Psoas muscle (tissue), 8 donors: ENCODE measurements around the gene PGM2L1. TPM values are rescaled to one million over a fixed set of nuclear protein-coding genes. Genes with fewer than 3 reads are reported as not detected.

Experiments used
- ATAC-seq, 4 donors: fragments of 200-7000 bp; cut with Tn5 transposase; one replicate each; pipeline ENCODE4 v1.9.1; 2020; ENCODE audit warnings: moderate library complexity in 3 of 4, mild to moderate bottlenecking in 2 of 4
- DNase-seq, 2 donors: peaks; one replicate each; pipeline ENCODE4 v3.0.0-alpha.2; 2020
- H3K27ac ChIP-seq: fragments of 200-600 bp; one replicate; pipeline ENCODE4 v1.8.0; 2022
- H3K27me3 ChIP-seq, 3 donors: fragments of 200-600 bp in 1 of 3; one replicate each; pipeline versions ENCODE4 v1.6.1 to v1.8.0; 2013 to 2022; ENCODE audit warnings: low read length in 2 of 3, mild to moderate bottlenecking in 2 of 3, moderate library complexity in 1 of 3; ENCODE audit not compliant: insufficient read depth in 3 of 3
- H3K36me3 ChIP-seq, 2 donors: fragments of 200-600 bp in 1 of 2; one replicate each; pipeline versions ENCODE4 v1.6.1 to v1.8.0; 2013 to 2022; ENCODE audit warnings: low read depth in 1 of 2, mild to moderate bottlenecking in 1 of 2, moderate library complexity in 1 of 2; ENCODE audit not compliant: insufficient read depth in 1 of 2
- H3K4me1 ChIP-seq: fragments of 200-600 bp; one replicate; pipeline ENCODE4 v1.8.0; 2022
- H3K4me3 ChIP-seq: fragments of 200-600 bp; one replicate; pipeline ENCODE4 v1.8.0; 2022; ENCODE audit warnings: mild to moderate bottlenecking
- H3K9me3 ChIP-seq: fragments of 200-600 bp; one replicate; pipeline ENCODE4 v1.8.0; 2022
- CTCF ChIP-seq: fragments of 200-600 bp; IDR thresholded peaks from one replicate; pipeline ENCODE4 v1.8.0; 2022; ENCODE audit warnings: antibody characterized with exemption
- WGBS, 3 donors: extraction: QIAGEN DNeasy Blood & Tissue Kit; methylation state at CpG; one replicate each; pipeline versions ENCODE4 v1.1.6 to v1.1.7; 2013; 5-methylcytosine and 5-hydroxymethylcytosine counted together
- intact Hi-C, 2 donors: fragments of 100-400 bp; cut with DNase I; formaldehyde crosslinking; loops; one replicate each; pipeline versions ENCODE4 v1.11.0 to v1.14.2; 2022
- polyA plus RNA-seq, 3 donors: library from polyadenylated mRNA; stranded (reverse); fragments of 200-250 nt; gene quantifications; one replicate each; pipeline ENCODE4 v1.2.3, GENCODE V29; 2013
- total RNA-seq, 4 donors: library from RNA; stranded (reverse); fragmentation: NEBNext Ultra II Directional in 2 of 4; extraction: Animal tissue kit (Norgen Biotek cat#: 25700) in 2 of 4; gene quantifications; one replicate each; pipeline versions ENCODE4 v1.2.1 to v1.2.4, GENCODE V29; 2021 to 2023
- donor health status: healthy with polysubstance abuse.
- donor health status: DM: no; HTN: no; CAD: no; lungs with moderate emphysema.
- donor health status: Bipolar disorder and iron deficiency.
- donor health status: healthy.
- donor health status: DM: yes; HTN: yes; CAD: no.
- donor health status: DM: no; HTN: no; CAD: no.
- donor health status: DM: no; HTN: no; CAD: no.
- donor health status: DM: yes; HTN: yes; CAD: no.

Gene PGM2L1
- total and polyA plus RNA-seq, 7 donors, result 2.8 to 10.9 (median 9.7) TPM

DNA sequence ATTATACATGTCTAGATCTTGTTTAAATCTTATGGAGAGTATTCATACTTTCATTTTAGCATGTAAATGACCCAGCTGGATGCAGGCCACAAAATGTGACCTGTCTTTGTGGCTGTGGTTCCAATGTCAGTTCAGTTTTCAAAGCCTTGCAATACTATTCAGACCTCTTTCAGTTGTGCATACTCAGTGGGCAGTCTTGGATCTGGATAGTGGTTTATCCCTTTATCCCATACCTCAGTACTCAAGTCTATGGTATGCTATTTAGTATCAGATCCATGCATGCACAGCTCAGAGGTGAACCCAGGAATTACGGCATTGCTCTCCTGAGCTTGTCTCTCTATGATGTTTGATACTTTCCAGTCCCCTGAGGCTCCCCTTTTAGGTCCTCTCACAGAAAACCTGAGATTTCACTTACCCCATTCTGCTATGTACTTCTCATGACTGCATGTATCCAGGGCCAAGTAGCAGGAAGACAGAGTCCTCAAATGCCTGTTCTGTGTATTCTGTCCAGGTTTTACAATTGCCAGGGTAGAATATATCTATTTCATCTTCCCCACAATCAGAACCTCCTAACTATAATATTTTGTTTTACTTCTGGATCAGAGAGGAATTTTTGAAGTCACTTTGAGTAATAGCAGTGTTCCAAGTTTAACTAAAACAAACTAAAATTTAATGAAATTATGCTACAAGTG lies 79.8 kb downstream of the PGM2L1 start:
- H3K27me3 ChIP-seq, result no peaks in the 10 kb centered on the region

DNA sequence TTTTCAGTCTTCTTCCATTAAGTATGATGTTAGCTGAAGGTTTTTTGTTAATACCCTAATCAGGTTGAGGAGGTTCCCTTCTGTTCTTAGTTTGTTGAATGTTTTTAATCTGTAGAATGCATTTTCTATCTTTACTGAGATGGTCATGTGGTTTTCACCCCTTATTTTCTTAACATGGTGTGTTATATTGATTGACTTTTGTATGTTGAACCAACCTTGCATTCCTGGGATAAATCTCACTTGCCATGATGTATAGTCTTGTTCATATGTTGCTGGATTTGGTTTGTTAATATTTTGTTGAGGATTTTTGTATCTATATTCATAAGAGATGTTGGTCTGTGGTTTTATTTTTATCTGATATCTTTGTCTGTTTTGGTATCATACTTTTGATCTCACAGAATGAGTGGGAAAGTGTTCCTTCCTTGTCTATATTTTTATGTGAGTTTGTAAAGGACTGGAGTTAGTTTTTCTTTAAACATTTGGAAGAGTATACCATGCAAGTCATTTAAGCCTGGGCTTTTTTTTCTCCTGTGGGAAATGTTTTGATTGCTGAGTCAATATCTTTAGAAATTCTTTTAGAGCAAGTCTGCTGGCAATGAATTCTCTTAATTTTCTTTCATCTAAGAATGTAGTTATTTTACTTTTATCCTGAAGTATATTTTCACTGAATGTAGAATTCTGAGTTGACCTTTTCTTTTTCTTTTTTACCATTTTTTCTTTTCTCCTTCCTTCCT lies 81.3 kb downstream of the PGM2L1 start:
- H3K36me3 ChIP-seq, result no peaks in the 10 kb centered on the region
- intact Hi-C loops, result no loop called here

More for the DNA sequence above, 79.8 kb downstream of the PGM2L1 start:
- H3K36me3 ChIP-seq, result no peaks in the 10 kb centered on the region
- intact Hi-C loops, result no loop called here
- 68 to 84% (median 68%) methylated on average over 1 of the region's 1 CpG for WGBS, 3 donors
- no peak for TF ChIP-seq CTCF
- H3K27ac ChIP-seq, result no peak overlapping the region
- DNase-seq, result no peak
- peak in 1 of 4 donors; percentile 39 for ATAC-seq
- no peak overlapping the region for H3K4me3 ChIP-seq
- peaks cover 35% of the 10 kb centered on the region for H3K4me1 ChIP-seq
- peaks cover 8% of the 10 kb centered on the region for H3K9me3 ChIP-seq

GRCh38 chr11:74312326-74312725 lies 85.9 kb downstream of the PGM2L1 start:
- no peaks in the 10 kb centered on the region for H3K36me3 ChIP-seq
- no peak for DNase-seq
- WGBS, 3 donors, result 96 to 100% (median 96%) methylated on average over 1 of the region's 1 CpG
- no peak for ATAC-seq
- H3K27ac ChIP-seq, result no peak overlapping the region
- peaks cover 8% of the 10 kb centered on the region for H3K9me3 ChIP-seq
- intact Hi-C loops, result loop anchor here in 1 of 2 donors (5.0 kb wide), 1 partner anchor 55 kb away; no protein-coding TSS in a partner anchor
- H3K27me3 ChIP-seq, result no peaks in the 10 kb centered on the region
- no peaks in the 10 kb centered on the region for H3K4me1 ChIP-seq
- TF ChIP-seq CTCF, result no peak
- no peak overlapping the region for H3K4me3 ChIP-seq

More for the DNA sequence above, 81.3 kb downstream of the PGM2L1 start:
- Histone ChIP-seq H3K4me3 (no peak overlapping the region), H3K27ac (no peak overlapping the region), H3K9me3 (peaks cover 8% of the 10 kb centered on the region), H3K27me3 (no peaks in the 10 kb centered on the region), H3K4me1 (peaks cover 20% of the 10 kb centered on the region)
- DNase-seq (no peak), ATAC-seq (no peak)
- TF ChIP-seq CTCF, result no peak

GRCh38 chr11:74311352-74311926 lies 86.8 kb downstream of the PGM2L1 start, which contains the start of gene P4HA3:
P4HA3 (minus strand) TSS chr11:74311640; CDS start chr11:74311611, 29 bp downstream.
- DNase-seq (peak; percentile 73 to 84), ATAC-seq (peak; percentile 95 to 99 (median 98))
- H3K27me3 ChIP-seq, result no peaks in the 10 kb centered on the region
- peak within 1 kb of the TSS; percentile 76 for H3K4me3 ChIP-seq
- no peak for TF ChIP-seq CTCF
- no peak within 1 kb of the TSS for H3K27ac ChIP-seq
- H3K4me1 ChIP-seq, result no peaks in the 10 kb centered on the region
- no peaks in the 10 kb centered on the region for H3K36me3 ChIP-seq
- peaks cover 4% of the 10 kb centered on the region for H3K9me3 ChIP-seq
- intact Hi-C loops, result loop anchor here in 1 of 2 donors (5.0 kb wide), 1 partner anchor 54 kb away; no protein-coding TSS in a partner anchor
- 4 to 5% (median 4%) methylated on average over 33 to 62 of the region's 62 CpGs for WGBS, 3 donors
